ENCODE measurements around the gene AKR1B15. TPM values are rescaled to one million over a fixed set of nuclear protein-coding genes. Genes with fewer than 3 reads are reported as not detected.

Gene AKR1B15
- total and polyA plus RNA-seq, 2 of the 4 experiments (the other 2 are of a cell fraction) = not detected

- Histone ChIP-seq H3K4me3 (ENCODE audit: insufficient read depth, low read depth, low read length) (no peak overlapping the region), H2AK9ac (replicated peaks; ENCODE audit: low read depth, low read length, poor library complexity) (no peak overlapping the region), H2BK20ac (ENCODE audit: low read depth, low read length) (no peak overlapping the region), H4K8ac (ENCODE audit: low read depth in 2 of 2, low read length in 2 of 2) (no peak overlapping the region), H2AFZ (replicated peaks; ENCODE audit: low read length, poor library complexity) (no peak overlapping the region), H2BK5ac (ENCODE audit: low read depth, low read length, poor library complexity, severe bottlenecking) (no peak overlapping the region), H3K14ac (replicated peaks; ENCODE audit: low read depth, low read length) (no peak overlapping the region), H2BK15ac (ENCODE audit: low read depth, low read length) (no peak overlapping the region), H3K36me3 (ENCODE audit: control insufficient read depth, insufficient read depth, low read length) (no peaks in the 10 kb centered on the region), H3K4ac (ENCODE audit: low read depth, low read length) (no peak overlapping the region), H3K9ac (ENCODE audit: low read depth, low read length) (no peak overlapping the region), H3K9me1 (ENCODE audit: insufficient read depth, low read length) (no peaks in the 10 kb centered on the region), H2AK5ac (ENCODE audit: low read depth, low read length) (no peak overlapping the region), H3K27me3 (ENCODE audit: control insufficient read depth, insufficient read depth, low read length) (0 out of 2 replicates have a peak, but pooled peaks cover 2% of the 10 kb centered on the region), H3K56ac (ENCODE audit: extremely low read depth, insufficient read depth, low read length) (no peak overlapping the region), H3K4me1 (ENCODE audit: control insufficient read depth, insufficient read depth, low read length) (peaks cover 5% of the 10 kb centered on the region), H4K91ac (ENCODE audit: insufficient read depth, low read depth, low read length) (no peak overlapping the region), H3K4me2 (ENCODE audit: low read depth, low read length) (no peak overlapping the region), H4K20me1 (ENCODE audit: insufficient read depth, low read length) (no peaks in the 10 kb centered on the region), H3K27ac (ENCODE audit: insufficient read depth, low read length) (no peak overlapping the region), H3K9me3 (ENCODE audit: control insufficient read depth, insufficient read depth, low read length) (no peaks in the 10 kb centered on the region), H3K18ac (ENCODE audit: low read depth, low read length) (no peak overlapping the region), H2BK120ac (ENCODE audit: low read depth, low read length) (no peak overlapping the region), H4K5ac (ENCODE audit: low read depth, low read length) (no peak overlapping the region), H3K79me1 (ENCODE audit: low read depth in 1 of 2, low read length in 2 of 2) (no peaks in the 10 kb centered on the region), H3K23ac (ENCODE audit: low read depth, low read length) (no peak overlapping the region)
- no TSS peak for BruUV-seq (replicated peaks)
- intact Hi-C loops (cut with micrococcal nuclease) (no loop called here), in situ Hi-C loops (cut with MboI; ENCODE audit: low sequenced_read_pairs) (no loop called here), dilution Hi-C loops (cut with HindIII; ENCODE audit: low sequenced_read_pairs, unreplicated experiment) (no loop called here)
- ChIA-PET POLR2A (ENCODE audit: unreplicated experiment) (no interaction called here), CTCF (interaction anchor here (0.5 to 0.6 kb wide), 2 partner anchors 228 to 336 kb away, joined by 3 read pairs; no protein-coding TSS in a partner anchor)
- 40% methylated on average over 1 of the region's 5 CpGs; no CpG with 5 or more reads in 1 of the 2 experiments for WGBS, 2 experiments (ENCODE audit: extremely low coverage in 2 of 2, insufficient read length in 1 of 2)
- DNase-seq (no peak), ATAC-seq (ENCODE audit: low read depth) (no peak)
- TF ChIP-seq MXI1 (IDR thresholded peaks at IDR 0.05; ENCODE audit: borderline replicate concordance, low read depth, low read length) (no peak), MAZ (IDR thresholded peaks at IDR 0.05; ENCODE audit: borderline replicate concordance, low read depth, low read length) (no peak), RCOR1 (IDR thresholded peaks at IDR 0.05; ENCODE audit: insufficient replicate concordance, low read length) (no peak), CTCF (conservative IDR thresholded peaks at IDR 0.05; ENCODE audit: low read depth, low read length) (no peak), NFE2L2 (IDR thresholded peaks at IDR 0.05; ENCODE audit: low read depth, low read length) (no peak), RFX5 (IDR thresholded peaks at IDR 0.05; ENCODE audit: low read depth, low read length) (no peak), RAD21 (IDR thresholded peaks at IDR 0.05; ENCODE audit: low read length) (no peak), POLR2A (IDR thresholded peaks at IDR 0.05; ENCODE audit: low read depth, low read length) (no peak), CHD1 (IDR thresholded peaks at IDR 0.05; ENCODE audit: low read depth, low read length) (no peak), USF2 (IDR thresholded peaks at IDR 0.05; ENCODE audit: low read depth, low read length) (no peak), FOS (IDR thresholded peaks at IDR 0.05; ENCODE audit: low read depth, low read length) (no peak), CEBPB (IDR thresholded peaks at IDR 0.05; ENCODE audit: low read depth, low read length) (no peak), SMC3 (IDR thresholded peaks at IDR 0.05; ENCODE audit: low read depth, low read length) (no peak), MAFK (IDR thresholded peaks at IDR 0.05; ENCODE audit: low read depth, low read length) (no peak), BHLHE40 (IDR thresholded peaks at IDR 0.05; ENCODE audit: low read depth, low read length) (no peak), ELK1 (IDR thresholded peaks at IDR 0.05; ENCODE audit: borderline replicate concordance, low read depth, low read length) (no peak)
These were observed 47.9 kb upstream of the AKR1B15 start for GRCh38 chr7:134500982-134501381.
